Stimulated activated CD8-positive, alpha-beta memory T cell treated with anti-CD3 and anti-CD28 coated beads, Interleukin-7, amount 100 ng/mL, for 24 hours (primary cell): Measurements from ENCODE around the gene FAM180B.
"Not testable (repeated sequence)": the region's sequence is repeated elsewhere in the genome, so short reads cannot be mapped to it uniquely, and the experiment has no call there.

ENCODE experiments used
- DNase-seq: peaks from one replicate; pipeline ENCODE4 v3.0.0-alpha.2; 2020; ENCODE audit warnings: low read depth

The FAM180B gene

DNA sequence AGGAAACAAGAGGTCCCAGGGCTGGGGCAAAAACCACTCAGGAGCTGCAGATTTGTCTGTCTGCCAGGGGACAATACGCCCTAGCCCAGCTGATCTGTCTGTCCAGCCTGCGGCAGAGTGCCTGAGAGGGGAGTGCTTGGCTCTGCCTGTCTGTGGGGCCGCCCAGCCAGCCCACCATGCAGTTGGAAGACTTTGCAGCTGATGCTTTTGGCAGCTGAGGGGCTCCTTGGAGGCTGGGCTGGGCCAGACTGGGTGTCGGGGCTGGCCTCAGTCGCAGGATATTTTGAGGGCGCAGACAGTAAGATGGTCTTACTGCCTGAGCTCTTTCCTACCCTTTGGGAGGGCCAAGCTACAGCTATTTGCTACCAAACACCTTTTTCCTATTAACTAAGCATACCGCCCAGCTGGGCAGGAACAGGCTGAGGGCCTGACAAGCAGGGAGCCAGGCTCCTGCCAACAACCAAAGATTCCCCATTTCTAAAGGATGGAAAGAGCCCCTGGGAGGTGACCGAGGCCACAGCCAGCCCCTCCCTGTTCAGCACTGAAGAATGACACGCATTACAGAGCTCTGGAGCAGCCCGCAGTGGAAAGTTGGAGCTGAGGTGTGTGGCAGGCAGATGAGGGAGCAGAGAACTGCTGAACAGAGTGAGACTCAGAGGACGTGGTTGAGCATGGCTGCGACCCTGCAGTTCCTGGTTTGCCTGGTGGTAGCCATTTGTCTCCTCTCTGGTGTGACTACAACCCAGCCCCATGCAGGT lies at the start of gene FAM180B:
TSS of gene FAM180B (plus strand) at position 581 of the 758 bp plus-strand sequence. CDS start at position 672, 91 bp downstream.
- no peak for DNase-seq

DNA sequence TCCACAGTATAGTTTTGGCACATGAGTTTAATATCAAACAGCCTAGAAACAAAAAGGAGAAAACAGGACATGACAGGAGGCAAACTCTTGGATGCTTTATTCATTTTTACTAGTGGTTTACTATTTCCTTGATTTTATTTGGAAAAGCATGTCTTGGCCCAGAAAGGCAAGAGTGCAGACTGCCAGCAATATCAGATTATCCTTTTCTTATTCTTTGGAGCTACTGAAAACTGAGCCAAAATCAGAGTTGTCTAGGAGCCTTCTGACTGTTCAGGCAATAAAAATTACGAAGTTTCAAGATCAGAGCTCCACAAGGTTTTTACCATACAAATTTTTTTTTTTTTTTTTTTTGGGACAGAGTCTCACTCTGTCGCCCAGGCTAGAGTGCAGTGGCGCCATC lies 49.6 kb upstream of the FAM180B start:
- no peak for DNase-seq

GRCh38 chr11:47538741-47539565 lies 47.5 kb upstream of the FAM180B start:
- no peak for DNase-seq

GRCh38 chr11:47539681-47540039 lies 46.8 kb upstream of the FAM180B start:
- DNase-seq, result no peak

GRCh38 chr11:47541070-47541469 lies 45.4 kb upstream of the FAM180B start:
- no peak for DNase-seq

DNA sequence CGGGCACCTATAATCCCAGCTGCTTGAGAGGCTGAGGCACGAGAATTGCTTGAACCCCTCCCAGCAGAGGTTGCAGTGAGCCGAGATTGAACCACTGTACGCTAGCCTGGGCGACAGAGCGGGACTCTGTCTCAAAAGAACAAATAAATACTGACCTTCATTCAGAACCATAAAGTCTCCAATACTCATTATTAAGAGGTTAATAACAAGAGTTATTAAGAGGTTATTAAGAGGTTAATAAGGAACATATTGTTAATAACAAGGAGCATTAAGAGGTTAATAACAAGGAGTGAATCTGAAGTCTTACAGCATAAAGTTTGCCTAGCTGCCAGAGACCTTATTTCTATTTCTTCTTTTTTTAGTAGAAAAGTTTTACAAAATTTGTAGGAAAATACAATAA lies 41.2 kb upstream of the FAM180B start:
- DNase-seq, result no peak

DNA sequence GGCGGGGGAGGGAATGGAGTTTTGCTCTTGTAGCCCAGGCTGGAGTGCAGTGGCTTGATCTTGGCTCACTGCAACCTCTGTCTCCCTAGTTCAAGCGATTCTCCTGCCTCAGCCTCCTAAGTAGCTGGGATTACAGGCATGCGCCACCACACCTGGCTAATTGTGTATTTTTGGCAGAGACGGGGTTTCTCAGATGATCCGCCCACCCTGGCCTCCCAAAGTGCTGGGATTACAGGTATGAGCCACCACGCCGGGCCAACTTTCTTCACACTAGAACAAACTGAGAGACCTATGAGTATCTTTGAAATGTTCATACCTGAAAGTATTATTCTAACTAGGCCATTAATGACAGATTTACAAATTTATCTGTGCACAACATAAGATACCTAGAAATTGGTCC lies 40.2 kb upstream of the FAM180B start:
- DNase-seq, result not testable (repeated sequence)

- DNase-seq, result no peak
Measured at GRCh38 chr11:47550288-47551047, 36.0 kb upstream of the FAM180B start.

GRCh38 chr11:47551086-47551485 lies 35.4 kb upstream of the FAM180B start:
- DNase-seq, result no peak

- no peak for DNase-seq
Measured at GRCh38 chr11:47552056-47552565, 34.4 kb upstream of the FAM180B start.

DNA sequence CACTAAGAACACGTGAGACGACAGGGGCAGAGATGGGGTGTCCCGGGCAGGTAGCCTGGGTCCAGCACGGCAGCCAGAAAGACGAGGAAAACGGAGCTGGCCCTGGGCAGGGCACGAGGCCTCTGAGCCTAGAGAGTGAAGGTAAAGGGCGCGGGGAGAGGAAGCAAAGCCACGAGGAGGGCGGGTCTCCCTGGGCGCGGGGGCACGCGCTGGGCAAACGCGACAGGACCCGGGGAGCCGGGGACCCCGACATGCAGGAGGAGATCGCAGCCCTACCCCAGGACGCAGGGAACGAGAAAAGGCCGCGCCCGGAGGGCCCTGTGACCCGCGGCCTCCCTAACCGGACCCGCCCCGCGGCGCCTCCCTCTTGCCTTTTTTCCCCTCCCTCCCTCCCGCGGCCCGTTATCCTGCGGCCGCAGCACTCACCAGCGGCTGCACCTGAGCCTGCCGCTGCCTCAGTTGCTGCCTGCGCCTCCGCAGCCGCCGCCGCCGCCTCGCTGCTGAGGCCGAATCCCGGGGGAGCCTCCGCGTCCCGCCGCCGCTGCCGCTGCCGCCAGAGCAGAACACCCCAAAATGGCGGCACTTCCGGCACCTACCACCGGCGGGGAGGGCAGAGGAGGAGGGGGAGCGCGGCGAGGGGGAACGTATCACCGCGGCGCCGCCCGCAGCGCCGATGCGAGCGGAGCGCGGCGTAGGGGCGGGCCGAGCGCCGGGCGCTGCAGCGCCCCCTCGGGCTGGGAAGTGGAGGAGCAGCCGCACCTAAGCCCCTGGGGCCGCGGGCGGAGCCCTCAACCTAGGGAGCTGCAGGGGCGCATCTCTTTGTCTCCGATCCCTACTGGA lies 33.7 kb upstream of the FAM180B start, which contains the start of gene CELF1:
TSS of gene CELF1 (minus strand) at position 567 of the 840 bp plus-strand sequence. CDS start 53,609 bp downstream, outside the sequence.
- DNase-seq, result peak; percentile 82

- DNase-seq, result no peak
Measured at GRCh38 chr11:47553406-47553743, 33.1 kb upstream of the FAM180B start.

GRCh38 chr11:47557004-47557403 lies 29.5 kb upstream of the FAM180B start:
- not testable (repeated sequence) for DNase-seq

- DNase-seq, result no peak
Measured at GRCh38 chr11:47558695-47559094, 27.8 kb upstream of the FAM180B start.

DNA sequence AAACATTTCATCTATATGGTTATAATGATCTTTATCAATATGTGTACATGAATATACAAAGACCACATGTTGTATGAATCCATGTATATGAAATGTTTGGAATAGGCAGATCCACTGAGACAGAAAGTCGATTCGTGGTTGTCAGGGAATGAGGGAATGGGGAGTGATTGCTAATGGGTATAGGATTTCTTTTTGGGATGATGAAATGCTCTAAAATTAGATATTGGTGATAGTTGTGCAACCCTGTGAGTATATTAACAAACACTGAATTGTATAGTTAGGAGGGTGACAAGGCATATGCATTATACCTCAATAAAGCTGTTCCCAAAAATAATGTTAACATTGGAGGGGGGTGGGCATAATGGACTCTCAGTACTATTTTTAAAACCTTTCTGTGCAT lies 26.1 kb upstream of the FAM180B start:
- DNase-seq, result no peak

DNA sequence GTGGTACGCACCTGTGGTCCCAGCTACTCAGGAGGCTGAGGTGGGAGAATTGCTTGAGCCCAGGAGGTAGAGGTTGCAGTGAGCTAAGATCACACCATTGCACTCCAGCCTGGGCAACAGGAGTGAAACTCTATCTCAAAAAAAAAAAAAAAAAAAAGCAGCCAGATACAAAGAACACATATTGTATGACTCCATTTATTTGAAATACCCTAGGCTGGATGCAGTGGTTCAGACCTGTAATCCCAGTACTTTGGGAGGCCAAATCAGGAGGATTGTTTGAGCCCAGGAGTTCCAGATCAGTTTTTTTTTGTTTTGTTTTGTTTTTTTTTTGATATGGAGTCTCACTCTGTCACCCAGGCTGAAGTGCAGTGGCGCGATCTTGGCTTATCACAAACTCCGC lies 24.1 kb upstream of the FAM180B start:
- not testable (repeated sequence) for DNase-seq

DNA sequence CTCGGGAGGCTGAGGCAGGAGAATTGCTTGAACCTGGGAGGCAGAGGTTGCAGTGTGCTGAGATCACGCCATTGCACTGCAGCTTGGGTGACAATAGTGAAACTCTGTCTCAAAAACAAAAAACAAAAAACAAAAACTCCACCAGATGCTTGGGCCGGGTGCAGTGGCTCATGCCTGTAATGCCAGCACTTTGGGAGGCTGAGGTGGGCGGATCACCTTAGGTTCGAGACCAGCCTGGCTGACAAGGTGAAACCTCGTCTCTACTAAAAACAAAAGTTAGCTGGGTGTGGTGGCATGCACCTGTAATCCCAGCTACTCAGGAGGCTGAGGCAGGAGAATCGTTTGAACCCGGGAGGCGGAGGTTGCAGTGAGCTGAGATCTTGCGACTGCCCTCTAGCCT lies 22.1 kb upstream of the FAM180B start:
- DNase-seq, result not testable (repeated sequence)

- no peak for DNase-seq
Measured at GRCh38 chr11:47564933-47565339, 21.5 kb upstream of the FAM180B start.

- peak; percentile 40 for DNase-seq
Measured at GRCh38 chr11:47565340-47566148, 20.9 kb upstream of the FAM180B start, which contains the start of gene PTPMT1. PTPMT1 (plus strand) TSS chr11:47565599; CDS start chr11:47565623, 24 bp downstream.

DNA sequence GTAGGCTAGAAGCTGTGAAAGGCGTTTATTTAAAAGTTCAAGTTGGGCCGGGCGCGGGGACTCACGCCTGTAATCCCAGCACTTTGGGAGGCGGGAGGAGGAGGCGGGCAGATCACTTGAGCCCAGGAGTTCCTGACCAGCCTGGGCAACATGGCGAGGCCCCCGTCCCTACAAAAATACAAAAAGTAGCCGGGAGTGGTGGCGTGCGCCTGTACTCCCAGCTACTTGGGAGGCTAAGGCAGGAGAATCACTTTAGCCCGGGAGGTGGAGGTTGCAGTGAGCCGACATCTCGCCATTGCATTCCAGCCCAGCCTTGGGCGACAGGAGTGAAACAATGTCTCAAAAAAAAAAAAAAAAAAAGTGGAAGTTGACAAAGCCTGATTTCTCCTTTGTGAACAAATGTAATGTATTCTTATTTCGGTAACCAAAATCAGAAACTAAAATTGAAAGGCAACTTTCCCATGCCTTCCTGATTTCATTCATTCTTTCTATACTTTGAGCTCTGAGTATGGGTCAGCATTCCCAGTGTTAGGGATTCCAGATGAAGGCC lies 20.3 kb upstream of the FAM180B start:
- DNase-seq, result no peak
